NCI-H2227 treated with DMSO at 0.1 percent for 48 hours (cell line): ENCODE results near the gene THBS1.

Source experiments
- DNase-seq: peaks from one replicate; lab custom pipeline; 2025; lab: John Stamatoyannopoulos, UW

THBS1 gene

DNA sequence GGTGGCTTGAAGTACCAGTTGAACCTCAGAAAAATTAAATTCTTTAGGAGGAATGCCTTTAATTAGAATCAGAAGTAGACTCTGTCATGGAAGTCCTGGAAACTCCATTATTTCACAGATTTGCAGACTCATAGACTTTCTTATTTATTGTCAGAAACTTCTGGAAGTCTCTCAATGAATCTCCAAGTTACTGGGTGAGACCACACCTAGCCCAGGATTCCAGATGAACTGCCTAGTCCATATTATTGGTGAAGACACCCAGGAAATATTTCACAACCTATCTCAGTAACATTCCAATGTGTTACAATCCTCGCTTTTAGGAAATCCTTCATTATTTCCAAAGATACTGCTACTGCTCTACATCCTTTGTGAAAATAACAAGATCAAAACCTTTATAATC is 6.5 kb upstream of the THBS1 start:
- DNase-seq = no peak

DNA sequence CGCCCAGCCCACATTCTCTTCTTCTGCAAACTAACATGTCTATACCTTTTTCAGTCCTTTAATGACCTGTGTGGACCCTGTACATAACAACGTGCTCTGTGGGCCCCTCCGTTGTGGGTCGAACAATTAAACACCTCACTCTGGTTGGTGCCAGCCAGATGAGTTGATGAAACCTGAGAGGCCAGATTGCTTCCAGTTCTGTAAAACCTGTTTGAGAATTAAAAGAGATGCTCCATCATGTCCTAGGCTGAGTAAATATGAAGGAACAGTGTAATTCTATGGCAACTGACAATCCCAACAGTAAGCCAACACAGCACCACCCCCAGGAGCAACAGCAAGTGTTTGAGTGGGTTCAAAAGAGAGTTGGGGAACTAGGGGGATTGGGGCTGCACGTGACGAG is 5.7 kb upstream of the THBS1 start:
- DNase-seq = no peak

DNA sequence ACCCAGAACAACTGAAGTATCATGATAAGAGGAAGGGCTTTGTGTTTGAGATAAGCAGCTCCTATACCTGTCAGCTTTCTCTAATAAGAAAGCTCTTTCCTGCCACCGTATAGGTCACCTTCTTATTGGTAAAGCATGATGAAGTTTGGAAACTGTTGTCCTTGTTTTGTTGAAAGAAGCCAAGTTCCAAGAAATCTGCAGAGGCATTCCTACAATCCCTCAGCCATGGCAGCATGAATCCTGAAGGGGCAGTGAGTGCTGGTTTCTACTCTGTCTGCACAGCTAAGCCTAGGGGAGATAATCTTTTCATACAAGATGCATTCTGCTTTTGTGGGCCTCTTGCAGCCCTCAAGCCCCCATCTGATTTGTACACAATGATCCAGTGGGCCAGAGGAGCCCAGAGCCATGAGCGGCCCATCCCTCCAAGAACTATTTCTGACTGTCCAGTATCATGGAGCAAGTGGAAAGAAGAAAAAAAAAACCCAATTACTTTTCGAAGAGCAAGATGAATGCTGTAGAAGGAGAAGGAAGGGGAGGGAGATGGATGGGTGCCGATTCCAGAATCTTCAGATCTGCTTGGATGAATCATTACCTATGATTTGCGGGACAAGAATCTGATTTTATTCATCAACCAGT is 1.9 kb upstream of the THBS1 start:
- DNase-seq = no peak

DNA sequence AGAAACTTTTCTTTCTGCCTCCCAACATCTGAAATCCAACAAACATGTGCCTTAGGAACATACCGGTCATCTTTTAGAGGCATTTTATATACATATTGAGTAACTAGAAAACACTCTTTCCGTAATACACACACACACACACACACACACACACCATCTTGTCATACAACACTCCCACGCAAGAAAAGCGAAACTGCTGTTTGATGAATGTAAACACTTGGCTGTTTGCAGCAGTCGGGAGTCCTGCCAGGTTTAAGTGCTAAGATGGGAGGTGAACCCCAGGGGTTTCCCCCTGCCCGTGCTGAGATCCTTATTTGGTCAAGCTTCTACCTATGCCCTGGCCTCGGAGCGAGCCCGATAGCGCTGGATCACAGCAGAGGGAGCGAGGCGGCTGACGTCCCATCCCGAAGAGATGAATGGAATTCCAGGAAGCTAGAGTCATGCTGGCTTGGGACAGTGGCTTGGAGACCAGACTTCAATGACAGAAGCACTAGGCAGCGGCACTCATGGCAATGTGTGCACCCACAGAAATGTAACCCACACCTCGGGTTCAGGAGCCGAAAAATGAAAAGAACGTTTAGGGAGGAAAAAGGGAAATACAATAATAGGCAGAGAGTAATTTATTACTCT is 1.3 kb upstream of the THBS1 start:
- DNase-seq = no peak

DNA sequence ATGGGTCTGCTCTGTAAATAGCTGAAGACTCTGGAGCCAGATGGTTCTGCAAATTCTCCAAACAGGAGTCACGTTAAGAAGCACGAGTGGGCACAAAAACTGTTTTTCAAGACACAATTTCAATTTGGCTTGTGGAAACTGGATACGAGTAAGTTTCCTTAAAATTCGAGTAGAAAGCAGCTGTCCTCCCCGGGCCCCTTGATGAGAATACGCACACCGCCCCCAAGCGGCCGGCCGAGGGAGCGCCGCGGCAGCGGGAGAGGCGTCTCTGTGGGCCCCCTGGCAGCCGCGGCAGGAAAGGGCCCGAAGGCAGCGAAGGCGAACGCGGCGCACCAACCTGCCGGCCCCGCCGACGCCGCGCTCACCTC is 778 bp upstream of the THBS1 start:
- DNase-seq = peak; percentile 46

DNA sequence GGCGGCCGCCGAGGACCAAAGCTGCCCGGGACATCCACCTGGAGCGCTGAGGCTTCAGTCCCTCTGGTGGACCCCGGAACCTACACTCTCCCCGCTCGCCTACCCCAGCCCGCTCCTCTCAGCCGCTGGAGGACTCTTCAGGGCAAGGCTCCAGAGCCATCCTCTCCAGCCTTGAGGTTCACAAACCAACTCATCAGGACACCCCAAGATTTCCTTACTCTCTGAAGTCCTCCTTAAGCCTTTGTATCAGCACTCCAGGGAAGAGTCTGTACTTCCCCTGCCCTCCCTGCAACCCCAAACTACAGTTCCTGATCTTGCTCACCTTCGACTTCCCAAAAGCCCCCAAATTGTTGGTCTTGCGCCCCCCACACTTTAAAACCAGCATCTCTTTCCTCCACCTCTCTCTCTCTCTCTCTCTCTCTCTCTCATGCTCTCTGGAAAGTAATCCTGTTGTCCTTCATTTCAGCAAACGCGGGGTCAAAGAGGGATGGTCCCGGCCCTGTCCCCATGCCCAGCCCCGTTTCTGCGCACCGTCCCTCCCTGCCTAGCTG is 438 bp downstream of the THBS1 start:
- no peak for DNase-seq

DNA sequence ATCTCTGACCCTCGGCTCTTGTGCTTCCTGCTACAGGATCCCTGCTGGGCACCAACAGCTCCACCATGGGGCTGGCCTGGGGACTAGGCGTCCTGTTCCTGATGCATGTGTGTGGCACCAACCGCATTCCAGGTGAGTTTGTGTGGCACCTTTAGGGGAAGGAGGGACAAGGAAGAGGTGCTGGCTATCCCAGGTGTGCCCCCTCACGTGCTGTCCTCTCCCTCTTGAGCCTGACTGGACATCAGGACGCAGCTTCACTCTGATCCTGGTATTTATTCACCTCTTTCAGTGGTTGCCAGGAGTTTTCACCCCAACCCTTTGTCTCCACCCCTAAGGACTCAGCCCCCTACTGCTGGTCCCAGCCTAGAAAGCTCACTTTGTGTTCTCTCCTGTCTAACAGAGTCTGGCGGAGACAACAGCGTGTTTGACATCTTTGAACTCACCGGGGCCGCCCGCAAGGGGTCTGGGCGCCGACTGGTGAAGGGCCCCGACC is 960 bp downstream of the THBS1 start:
- no peak for DNase-seq

DNA sequence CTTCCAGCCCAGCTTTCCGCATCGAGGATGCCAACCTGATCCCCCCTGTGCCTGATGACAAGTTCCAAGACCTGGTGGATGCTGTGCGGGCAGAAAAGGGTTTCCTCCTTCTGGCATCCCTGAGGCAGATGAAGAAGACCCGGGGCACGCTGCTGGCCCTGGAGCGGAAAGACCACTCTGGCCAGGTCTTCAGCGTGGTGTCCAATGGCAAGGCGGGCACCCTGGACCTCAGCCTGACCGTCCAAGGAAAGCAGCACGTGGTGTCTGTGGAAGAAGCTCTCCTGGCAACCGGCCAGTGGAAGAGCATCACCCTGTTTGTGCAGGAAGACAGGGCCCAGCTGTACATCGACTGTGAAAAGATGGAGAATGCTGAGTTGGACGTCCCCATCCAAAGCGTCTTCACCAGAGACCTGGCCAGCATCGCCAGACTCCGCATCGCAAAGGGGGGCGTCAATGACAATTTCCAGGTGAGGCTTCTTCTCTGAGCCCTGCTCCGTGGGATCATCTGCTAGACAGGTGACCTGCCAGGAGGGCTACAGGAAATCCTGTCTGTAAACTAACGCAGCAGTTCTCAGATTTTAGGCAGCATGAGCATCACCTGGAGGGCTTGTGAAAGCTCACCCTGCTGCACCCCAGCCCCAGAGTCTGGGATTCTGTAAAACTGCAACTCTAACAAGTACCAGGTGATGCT is 1.6 kb downstream of the THBS1 start:
- DNase-seq = no peak

DNA sequence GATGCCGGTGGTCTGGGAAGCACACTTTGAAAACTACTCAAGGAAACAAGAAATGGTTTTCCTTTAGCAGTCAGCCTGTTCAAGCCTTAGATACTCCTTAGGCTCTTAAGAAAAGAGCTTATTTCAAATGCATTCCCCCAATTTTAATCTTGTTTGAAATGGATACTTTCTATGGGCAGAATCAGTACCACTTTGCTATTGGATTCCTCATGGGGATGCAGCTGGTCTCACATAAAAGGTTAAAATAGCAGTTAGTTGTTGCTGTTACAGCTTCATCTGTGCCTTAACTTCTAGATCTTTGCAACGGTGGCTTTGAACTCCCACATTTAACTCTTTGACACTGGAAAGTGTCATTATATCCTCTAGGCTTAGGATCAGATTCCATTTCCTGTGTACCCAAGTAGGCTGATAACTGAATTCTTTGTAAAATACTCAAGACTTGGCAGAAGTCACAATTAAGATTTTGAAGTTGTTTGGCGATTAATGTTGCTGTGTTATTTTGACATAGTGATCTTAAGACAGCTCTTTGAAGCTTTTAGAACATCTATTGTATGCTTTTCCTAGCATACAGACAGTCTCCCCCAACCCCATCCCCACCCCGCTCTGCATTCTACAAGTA is 2.2 kb downstream of the THBS1 start:
- DNase-seq = no peak

DNA sequence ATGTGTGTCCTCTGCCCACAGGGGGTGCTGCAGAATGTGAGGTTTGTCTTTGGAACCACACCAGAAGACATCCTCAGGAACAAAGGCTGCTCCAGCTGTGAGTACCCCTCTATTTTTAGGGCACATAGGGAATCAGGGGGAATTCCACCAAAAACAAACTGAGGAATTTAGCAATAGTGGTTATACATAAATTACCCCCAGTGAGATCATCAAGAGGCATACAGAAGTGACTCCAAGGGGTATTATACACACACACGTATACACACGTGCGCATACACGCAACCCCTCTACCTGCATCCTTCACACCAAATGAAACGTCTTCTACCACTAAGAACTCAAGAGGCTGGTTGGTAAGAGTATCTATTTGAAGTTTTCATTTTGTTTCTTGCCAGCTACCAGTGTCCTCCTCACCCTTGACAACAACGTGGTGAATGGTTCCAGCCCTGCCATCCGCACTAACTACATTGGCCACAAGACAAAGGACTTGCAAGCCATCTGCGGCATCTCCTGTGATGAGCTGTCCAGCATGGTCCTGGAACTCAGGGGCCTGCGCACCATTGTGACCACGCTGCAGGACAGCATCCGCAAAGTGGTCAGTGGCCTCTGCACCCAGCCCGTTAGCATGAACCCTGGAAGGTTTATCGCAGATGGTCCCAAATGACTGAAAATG is 2.9 kb downstream of the THBS1 start:
- DNase-seq = no peak

DNA sequence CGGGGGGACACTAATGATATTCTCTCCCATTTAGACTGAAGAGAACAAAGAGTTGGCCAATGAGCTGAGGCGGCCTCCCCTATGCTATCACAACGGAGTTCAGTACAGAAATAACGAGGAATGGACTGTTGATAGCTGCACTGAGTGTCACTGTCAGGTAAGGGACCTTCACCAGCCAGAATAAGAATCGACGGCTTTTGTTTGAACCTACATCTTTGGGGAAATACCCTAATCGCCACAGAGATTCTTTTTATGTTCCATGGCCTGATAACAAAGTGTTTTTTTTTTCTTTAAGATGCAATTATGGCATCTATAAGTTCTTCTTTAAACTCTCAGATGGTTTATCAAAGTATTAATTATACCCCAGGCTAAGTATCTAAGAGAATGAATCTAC is 3.4 kb downstream of the THBS1 start:
- DNase-seq = no peak

DNA sequence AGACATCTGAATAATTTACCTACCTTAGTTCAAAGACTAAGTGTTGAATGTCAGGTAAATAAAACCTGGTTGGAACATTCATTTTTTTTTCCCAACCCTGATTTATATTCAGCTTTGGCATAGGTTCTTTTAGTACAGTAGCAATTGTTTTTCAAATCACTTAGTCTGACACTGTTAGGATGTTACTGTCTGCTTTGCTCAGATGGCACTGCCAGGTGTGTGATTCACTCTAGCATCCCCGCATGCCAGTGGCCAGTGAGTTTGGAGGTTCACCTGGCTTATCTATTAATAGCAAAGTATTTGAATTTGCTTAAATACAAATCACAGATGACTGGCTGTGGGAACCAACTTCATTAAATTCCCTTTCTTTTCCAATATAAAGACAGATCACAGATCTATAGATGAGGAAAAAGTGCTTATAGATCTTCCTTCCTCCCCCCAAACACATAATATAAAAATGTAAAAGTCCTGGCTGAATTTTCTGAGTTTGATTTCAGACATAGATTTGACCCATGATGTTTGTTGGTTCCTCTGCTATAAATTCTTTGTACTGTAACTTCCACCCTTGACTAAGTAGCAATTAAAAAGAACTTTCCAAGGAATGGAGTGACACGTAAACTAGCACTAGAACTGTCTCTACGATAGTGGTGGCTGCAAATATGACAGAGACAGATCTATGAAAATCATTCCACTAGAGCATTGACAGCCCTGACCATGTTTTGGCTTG is 3.9 kb downstream of the THBS1 start:
- DNase-seq = no peak

DNA sequence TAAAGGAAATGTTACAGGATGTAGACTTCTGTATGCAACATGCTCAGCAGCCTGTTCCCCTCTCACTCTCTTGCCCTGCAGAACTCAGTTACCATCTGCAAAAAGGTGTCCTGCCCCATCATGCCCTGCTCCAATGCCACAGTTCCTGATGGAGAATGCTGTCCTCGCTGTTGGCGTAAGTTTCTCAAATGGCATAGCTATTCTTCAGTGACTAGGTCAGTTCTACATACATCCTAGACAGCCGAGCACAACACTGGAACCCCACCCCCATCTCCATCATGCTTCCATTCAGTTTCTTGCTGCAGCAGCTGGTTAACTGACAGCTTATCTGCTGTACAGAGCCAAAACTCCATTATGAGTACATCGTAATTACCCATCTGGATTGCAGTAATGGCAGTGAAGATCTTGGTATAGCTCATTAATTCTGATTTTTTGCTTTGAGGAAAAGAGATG is 4.5 kb downstream of the THBS1 start:
- DNase-seq = no peak

DNA sequence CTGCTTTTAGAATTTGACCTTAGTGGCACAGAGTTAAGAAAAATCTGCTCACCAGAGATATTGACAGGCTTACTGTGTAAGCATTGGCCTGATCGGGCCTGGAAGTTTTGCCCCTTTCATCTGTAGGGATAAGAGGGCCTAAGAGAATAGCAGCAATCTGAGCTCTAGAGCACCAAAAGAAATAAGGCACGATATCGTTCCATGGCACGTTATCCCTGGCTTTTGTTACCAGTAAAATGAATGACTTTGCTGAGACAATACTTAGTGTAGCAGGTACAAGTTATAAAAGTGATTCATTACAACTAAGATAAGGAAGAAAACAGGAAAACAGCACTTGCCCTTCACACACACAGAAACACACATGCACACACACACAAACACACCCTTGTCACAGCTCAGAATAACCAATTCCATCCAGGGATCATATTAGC is 5.0 kb downstream of the THBS1 start:
- DNase-seq = no peak

DNA sequence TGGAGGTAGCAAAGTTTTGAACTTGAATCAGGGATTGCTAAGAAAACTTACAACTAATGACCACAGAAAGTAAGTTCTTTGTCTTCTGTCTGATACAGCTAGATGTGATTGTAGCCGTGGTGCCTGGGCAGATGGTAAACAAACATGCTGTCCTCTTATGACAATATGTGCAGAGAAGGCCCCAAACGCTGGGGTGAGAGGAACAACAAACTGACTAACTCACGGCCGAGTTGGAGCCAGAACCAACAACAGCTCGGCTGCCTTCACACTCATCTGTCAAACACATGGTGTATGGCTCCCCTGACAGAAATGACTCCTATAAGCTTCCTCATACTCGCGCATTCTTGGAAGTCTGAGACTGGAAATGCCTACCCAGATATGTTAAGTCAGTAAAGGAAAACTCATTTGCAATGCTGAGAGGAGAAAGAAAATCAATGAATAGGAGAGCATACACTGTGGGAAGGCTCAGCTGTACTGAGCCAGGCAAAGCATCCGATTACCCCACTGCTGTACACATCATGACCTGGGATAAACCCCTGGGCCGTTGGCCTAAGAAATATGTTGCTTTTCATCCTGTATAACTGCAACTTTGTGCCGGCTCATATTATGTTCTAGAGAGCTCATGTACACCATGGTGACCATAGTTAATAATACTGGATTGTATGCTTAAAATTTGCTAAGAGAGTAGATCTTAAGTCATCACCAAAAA is 5.7 kb downstream of the THBS1 start:
- no peak for DNase-seq

DNA sequence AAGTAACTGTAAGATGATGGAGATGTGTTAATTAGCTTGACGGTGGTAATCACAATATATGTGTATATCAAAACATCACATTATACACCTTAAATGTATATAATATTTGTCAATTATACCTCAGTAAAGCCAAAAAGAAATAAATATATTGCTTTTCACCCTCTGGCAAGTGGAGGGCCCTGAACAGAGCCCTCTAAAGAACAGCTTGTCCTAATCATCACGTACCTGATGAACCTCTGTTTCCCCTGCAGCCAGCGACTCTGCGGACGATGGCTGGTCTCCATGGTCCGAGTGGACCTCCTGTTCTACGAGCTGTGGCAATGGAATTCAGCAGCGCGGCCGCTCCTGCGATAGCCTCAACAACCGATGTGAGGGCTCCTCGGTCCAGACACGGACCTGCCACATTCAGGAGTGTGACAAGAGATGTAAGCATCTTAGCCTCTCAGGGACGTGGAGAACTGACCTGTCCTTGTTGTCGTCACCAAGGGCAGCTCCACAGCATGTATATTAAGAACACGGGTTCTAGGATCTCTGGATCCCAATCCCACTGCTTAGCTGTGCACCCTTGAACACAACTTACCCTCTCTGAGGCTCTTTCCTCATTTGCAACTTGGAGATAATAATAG is 6.3 kb downstream of the THBS1 start:
- DNase-seq = no peak

DNA sequence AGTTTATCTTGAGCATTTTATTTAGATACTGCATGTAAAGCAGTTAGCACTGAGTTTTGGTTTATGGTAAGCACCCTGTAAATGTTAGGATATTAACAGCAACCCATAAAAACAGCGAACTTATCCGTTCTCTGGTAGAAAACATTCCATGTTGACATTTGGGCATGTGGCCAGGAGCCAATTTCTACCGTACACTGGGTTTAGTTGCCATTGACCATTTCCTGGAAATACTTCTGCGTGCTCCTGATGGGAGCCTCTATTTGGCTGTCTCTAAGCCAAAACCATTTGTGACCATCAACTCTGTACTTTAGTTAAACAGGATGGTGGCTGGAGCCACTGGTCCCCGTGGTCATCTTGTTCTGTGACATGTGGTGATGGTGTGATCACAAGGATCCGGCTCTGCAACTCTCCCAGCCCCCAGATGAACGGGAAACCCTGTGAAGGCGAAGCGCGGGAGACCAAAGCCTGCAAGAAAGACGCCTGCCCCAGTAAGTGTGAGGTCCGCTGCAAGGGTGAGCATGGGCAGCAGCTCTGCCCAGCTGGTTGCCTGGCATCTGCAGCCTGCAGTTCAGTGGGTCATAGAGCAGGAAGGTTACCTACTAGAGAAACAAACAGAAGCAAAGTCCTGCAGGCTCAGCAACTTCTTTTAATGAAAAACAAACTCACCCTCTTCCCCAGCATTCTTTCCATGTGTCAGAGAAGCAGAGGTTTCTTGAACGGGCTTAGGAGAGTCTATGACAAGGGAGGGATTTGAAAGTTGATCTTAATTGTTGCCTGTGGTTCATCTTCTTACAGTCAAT is 7.1 kb downstream of the THBS1 start:
- no peak for DNase-seq

DNA sequence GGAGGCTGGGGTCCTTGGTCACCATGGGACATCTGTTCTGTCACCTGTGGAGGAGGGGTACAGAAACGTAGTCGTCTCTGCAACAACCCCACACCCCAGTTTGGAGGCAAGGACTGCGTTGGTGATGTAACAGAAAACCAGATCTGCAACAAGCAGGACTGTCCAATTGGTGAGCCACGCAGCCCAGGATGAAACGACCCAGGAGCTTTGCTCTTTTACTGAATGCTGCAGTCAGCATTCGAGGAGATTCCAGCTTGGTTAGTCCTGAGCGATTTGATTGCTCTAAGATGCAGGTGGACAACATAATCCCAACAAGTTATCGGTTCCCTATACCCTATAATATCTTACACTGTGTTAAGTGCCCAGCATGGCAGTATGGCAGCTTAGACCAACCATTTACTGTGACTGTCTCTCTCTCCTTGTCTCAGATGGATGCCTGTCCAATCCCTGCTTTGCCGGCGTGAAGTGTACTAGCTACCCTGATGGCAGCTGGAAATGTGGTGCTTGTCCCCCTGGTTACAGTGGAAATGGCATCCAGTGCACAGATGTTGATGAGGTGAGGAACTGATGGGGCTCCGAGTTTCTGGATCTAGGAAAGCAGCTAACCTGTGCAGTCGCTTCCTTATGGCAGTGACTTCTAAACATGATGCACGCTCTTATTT is 7.8 kb downstream of the THBS1 start:
- no peak for DNase-seq
